GM12873 (cell line): ENCODE results near the gene LGR4.

ENCODE experiments used
- CTCF ChIP-seq: IDR thresholded peaks from 2 replicates; pipeline ENCODE4 v1.5.1; 2012; ENCODE audit warnings: low read depth, mild to moderate bottlenecking, moderate library complexity, low read length, control low read depth; ENCODE audit not compliant: insufficient read depth; ENCODE audit errors: missing control alignments

LGR4 gene

DNA sequence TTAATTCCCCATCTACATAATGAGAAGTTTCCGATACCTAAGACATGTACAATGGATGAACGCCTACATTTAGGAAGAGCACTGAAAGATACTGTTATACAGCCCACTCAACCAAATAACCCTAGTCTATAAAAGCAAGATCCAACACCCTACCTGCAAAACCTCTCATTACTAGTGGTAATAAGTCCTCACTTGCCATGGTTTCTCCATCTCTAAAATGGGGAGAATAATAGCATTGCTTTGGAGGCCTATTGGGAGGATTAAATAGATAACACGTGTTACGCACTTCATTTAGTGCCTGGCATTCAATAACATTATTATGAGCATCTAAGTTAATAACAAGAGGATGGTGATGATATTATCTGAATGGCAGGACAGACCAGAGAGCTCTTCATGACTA is 16.9 kb downstream of the LGR4 start:
- no peak for TF ChIP-seq CTCF

- no peak for TF ChIP-seq CTCF
Observed at GRCh38 chr11:27453701-27454100, 18.9 kb downstream of the LGR4 start.

DNA sequence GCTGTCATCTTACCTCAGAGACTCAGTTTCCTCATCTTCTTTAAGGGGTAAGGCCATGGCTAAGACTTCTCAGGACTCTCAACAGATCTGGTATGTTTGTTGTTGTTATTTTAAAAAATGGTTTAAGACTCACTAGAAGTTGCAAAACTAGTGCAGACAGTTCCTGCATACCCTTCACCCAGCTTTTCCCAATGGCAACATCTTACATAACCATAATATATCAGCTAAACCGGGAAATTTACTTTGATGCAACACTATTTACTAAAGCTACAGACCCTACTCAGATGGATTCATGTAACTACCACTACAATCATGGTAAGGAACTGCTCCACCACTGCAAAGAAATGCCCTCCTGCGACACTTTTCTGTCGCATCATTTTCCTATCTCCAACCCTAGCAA is 20.4 kb downstream of the LGR4 start:
- TF ChIP-seq CTCF: no peak

DNA sequence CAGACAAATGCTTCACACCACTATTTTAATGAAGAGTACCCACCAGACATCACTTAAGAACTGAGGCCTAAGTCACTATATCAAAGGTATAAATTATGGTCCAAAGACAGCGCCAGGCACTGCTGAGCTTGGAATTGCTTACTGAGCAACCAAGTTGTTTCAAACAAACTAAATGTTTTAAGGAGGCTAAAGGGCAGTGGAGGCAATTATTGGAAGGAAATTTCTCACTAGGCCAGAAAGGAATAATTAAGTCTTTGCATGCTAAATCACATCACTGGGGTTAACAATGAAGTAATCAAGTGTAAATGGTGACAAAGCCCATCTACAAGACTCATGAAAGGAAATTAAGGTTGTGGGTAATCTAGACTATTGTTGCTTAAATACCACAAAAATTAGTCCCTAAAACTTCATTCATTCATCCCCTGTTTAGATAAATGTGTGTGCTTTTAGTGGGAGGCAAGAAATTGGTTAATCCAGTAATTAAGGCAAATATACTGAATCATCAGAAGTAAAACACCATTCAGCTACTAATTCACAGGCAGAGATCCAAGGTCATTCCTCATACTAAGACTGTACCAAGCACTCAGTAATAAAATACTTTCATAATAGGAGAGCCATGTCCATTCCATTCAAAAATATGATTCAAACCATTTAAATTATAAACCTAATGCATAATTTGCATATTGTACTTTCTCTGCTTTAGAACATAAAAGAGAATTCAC is 21.2 kb downstream of the LGR4 start:
- no peak for TF ChIP-seq CTCF

DNA sequence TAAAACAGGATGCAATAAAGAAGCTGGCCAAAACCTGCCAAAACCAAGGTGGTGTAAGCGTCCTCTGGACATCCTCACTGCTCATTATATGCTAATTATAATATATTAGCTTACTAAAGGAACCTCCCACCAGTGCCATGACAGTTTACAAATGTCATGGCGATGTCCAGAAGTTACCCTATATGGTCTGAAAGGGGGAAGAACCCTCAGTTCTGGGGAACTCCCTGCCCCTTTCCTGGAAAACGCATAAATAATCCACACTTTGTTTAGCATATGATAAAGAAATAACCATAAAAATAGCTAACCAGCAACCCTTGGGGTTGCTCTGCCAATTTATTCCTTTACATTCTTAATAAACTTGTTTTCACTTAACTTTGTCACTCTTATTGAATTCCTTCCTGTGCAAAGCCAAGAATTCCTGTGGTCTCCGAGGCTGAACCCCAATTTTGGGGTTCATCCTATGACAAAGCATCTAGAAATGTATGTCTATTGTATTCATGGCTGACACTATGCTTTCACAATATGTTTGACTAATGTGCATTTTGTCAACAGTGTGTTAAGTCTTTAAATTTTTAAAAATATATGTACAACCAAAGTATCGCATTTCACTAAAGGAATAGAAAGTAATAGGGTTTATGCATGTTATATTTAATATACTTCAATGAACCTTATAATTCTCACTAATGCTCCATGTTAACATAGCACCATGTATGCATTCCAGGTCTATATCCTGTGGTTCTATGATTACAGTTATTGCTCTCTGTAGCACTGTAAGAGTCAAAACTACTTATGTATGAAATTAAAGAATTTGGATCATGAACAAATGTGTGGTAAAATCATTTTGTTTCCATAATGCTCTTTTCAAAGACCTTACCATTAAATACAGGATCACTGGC is 25.1 kb downstream of the LGR4 start:
- TF ChIP-seq CTCF: no peak

- no peak for TF ChIP-seq CTCF
Observed at GRCh38 chr11:27445625-27446024, 27.0 kb downstream of the LGR4 start.

DNA sequence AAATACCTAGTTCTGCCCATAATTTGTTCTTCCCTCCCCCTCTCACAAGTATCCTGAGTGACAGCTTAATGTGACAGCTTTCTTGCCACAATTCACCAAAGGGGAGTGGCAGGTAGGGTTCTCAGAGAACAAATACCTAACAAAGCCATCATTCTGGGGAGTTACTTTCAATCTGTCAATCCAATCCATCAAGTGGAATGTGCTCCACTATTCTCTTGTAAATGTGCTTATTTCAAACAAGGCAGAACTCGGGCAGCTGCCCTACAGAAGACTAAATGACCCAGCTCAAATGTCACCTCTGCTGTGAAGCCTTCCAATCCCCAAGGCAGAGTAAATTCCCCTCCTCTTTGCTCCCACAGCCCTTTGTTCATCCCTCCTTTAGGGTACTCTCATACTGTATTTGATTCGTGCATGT is 27.8 kb downstream of the LGR4 start:
- TF ChIP-seq CTCF: no peak
